ENCODE measurements around the gene SRSF6.
"Not testable (repeated sequence)": the region's sequence is repeated elsewhere in the genome, so short reads cannot be mapped to it uniquely, and the experiment has no call there.

Gene SRSF6

GRCh38 chr20:43457640-43458421 is at the start of gene SRSF6:
SRSF6 (plus strand) TSS chr20:43457896; CDS start chr20:43458034, 138 bp downstream.
- DNase-seq (ENCODE audit: low read depth in 2 of 2): peak; percentile 82 to 91

- no peak for DNase-seq (ENCODE audit: low read depth in 2 of 2)
Observed at GRCh38 chr20:43408848-43409576, 48.7 kb upstream of the SRSF6 start.

- no peak for DNase-seq (ENCODE audit: low read depth in 2 of 2)
Observed at GRCh38 chr20:43409577-43409913, 48.2 kb upstream of the SRSF6 start.

GRCh38 chr20:43415661-43416430 is 41.9 kb upstream of the SRSF6 start:
- no peak for DNase-seq (ENCODE audit: low read depth in 2 of 2)

GRCh38 chr20:43416591-43417228 is 41.0 kb upstream of the SRSF6 start:
- no peak for DNase-seq (ENCODE audit: low read depth in 2 of 2)

GRCh38 chr20:43420192-43420591 is 37.5 kb upstream of the SRSF6 start:
- no peak for DNase-seq (ENCODE audit: low read depth in 2 of 2)

GRCh38 chr20:43420913-43421312 is 36.8 kb upstream of the SRSF6 start:
- not testable (repeated sequence) for DNase-seq (ENCODE audit: low read depth in 2 of 2)

GRCh38 chr20:43426172-43426571 is 31.5 kb upstream of the SRSF6 start:
- no peak for DNase-seq (ENCODE audit: low read depth in 2 of 2)

GRCh38 chr20:43430265-43431133 is 27.2 kb upstream of the SRSF6 start:
- no peak for DNase-seq (ENCODE audit: low read depth in 2 of 2)

- no peak for DNase-seq (ENCODE audit: low read depth in 2 of 2)
Observed at GRCh38 chr20:43431134-43431519, 26.6 kb upstream of the SRSF6 start.

- DNase-seq (ENCODE audit: low read depth in 2 of 2): no peak
Observed at GRCh38 chr20:43432498-43432897, 25.2 kb upstream of the SRSF6 start.

- no peak for DNase-seq (ENCODE audit: low read depth in 2 of 2)
Observed at GRCh38 chr20:43433250-43433854, 24.3 kb upstream of the SRSF6 start.

GRCh38 chr20:43434565-43434964 is 23.1 kb upstream of the SRSF6 start:
- no peak for DNase-seq (ENCODE audit: low read depth in 2 of 2)

- no peak for DNase-seq (ENCODE audit: low read depth in 2 of 2)
Observed at GRCh38 chr20:43438578-43439316, 18.9 kb upstream of the SRSF6 start.

- DNase-seq (ENCODE audit: low read depth in 2 of 2): no peak
Observed at GRCh38 chr20:43440531-43440930, 17.2 kb upstream of the SRSF6 start.

- DNase-seq (ENCODE audit: low read depth in 2 of 2): no peak
Observed at GRCh38 chr20:43442282-43442880, 15.3 kb upstream of the SRSF6 start.

- no peak for DNase-seq (ENCODE audit: low read depth in 2 of 2)
Observed at GRCh38 chr20:43444107-43444506, 13.6 kb upstream of the SRSF6 start.

GRCh38 chr20:43446361-43446879 is 11.3 kb upstream of the SRSF6 start:
- DNase-seq (ENCODE audit: low read depth in 2 of 2): no peak

GRCh38 chr20:43448431-43448747 is 9.3 kb upstream of the SRSF6 start:
- DNase-seq (ENCODE audit: low read depth in 2 of 2): not testable (repeated sequence)
